Inflammatory macrophage (primary cell): ENCODE results near the gene RASGRF2.
"Not testable (repeated sequence)": the region's sequence is repeated elsewhere in the genome, so short reads cannot be mapped to it uniquely, and the experiment has no call there.

Experiments
- DNase-seq, 2 donors: peaks; one replicate each; pipeline ENCODE4 v3.0.0-alpha.2; 2020 to 2022

Gene RASGRF2

GRCh38 chr5:81247441-81247972, 287.3 kb downstream of the RASGRF2 start:
- DNase-seq, result no peak

DNA sequence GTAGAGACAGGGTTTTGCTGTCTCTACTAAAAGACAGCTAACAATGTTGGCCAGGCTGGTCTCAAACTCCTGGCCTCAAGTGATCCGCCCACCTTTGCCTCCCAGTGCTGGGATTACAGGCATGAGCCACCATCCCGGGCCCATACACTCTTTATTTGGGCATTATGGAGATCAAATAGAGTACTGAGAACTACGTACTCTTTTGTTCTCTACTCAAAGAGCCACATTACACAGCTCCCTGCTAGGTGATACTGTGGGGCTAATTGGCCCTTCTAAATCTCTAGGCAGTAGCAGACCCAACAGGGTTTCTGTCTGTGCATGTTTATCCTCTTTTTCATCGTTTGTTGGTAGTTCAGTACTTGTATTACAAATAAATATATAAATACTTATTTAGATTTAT, 289.1 kb downstream of the RASGRF2 start:
- DNase-seq, result no peak

DNA sequence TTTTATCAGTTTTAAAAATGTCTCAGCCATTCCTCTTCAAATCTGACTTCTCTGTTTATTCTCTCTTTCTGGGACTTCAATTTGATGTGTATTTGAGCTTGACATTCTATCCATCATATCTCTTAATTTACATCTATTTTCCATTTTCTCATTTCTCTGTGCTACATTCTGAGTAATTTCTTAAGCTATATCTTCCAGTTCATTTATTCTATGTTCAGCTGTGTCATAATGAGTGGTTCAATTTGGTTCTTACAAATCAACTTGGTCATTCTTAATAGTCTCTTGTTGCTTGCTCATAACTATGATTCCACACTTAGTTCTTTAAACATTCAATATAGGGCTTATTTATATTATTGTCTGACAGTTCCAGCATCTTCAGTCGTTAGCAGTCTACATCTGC, 289.8 kb downstream of the RASGRF2 start:
- DNase-seq, result no peak

- DNase-seq, result no peak
These were observed 291.8 kb downstream of the RASGRF2 start for GRCh38 chr5:81251922-81252321.

GRCh38 chr5:81252904-81253303, 292.7 kb downstream of the RASGRF2 start:
- DNase-seq, result no peak

DNA sequence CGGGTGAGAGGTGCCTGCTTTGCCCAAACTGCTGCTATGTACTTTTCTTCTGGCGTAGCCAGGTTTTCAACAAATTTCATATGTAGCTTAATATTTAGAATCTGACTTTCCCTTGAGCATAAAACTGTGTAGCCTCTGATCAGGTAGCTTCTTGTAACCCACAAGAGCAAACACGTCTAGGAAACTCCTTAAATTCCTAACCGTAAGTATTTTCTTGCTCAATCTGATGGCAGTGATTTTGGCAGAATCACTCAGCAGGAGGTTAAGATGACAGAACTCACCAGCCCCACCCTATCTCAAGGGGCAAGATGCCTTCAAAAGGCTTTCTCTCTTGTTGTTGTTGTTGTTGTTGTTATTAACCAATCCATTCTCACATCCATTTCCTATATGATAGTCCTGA, 293.7 kb downstream of the RASGRF2 start:
- DNase-seq, result no peak

GRCh38 chr5:81254886-81255559, 294.9 kb downstream of the RASGRF2 start:
- no peak for DNase-seq

GRCh38 chr5:81256766-81257165, 296.6 kb downstream of the RASGRF2 start:
- DNase-seq, result no peak

GRCh38 chr5:81262796-81263195, 302.6 kb downstream of the RASGRF2 start:
- not testable (repeated sequence) for DNase-seq

- DNase-seq, result no peak
These were observed 304.9 kb downstream of the RASGRF2 start for GRCh38 chr5:81265101-81265500.

- peak; percentile 76 to 84 for DNase-seq
These were observed 308.5 kb downstream of the RASGRF2 start for GRCh38 chr5:81268521-81269196.

DNA sequence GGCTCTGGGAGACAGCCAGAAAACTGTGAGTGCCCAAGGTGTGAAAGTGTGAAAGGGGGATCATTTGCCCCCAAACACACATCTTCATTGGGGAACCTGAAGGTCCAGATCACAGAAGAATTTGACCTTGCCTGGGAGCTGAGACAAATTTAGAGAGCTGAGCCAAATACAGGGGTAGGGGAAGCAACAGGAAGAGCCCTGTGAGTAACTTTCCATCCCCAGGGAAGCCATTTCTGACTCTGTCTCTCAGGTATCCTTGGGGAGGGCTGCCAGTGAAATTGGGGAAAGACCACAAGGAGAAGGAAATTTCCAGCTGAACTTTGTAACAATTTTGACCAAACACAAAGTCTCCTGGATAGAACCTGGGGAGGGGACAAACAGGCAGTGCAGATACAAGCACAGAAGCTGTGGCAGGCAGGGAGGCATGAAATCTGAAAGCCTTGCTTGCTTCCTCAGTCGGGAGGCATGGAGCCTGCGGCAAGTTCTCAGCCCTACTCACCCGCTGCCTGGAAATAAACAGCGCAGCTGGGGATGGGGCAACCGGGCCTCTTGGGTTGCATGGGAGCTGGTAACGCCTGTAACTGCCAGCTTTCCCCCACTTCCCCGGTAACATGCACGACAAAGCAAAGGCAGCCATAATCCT, 309.7 kb downstream of the RASGRF2 start:
- DNase-seq, result no peak

GRCh38 chr5:81270394-81271027, 310.3 kb downstream of the RASGRF2 start:
- DNase-seq, result not testable (repeated sequence)
